HEK293 (cell line): ENCODE results near the gene AGBL3.

Experiments used
- CTCF ChIA-PET: fragments of 350-600 bp; formaldehyde crosslinking; extraction: SDS; loops from one replicate; lab custom pipeline; 2021; ENCODE audit warnings: antibody characterized with exemption; lab: Yijun Ruan, JAX
- POLR2A ChIA-PET: fragments of 300-600 bp; formaldehyde crosslinking; extraction: SDS; loops from one replicate; lab custom pipeline; 2020; ENCODE audit warnings: antibody characterized with exemption, inconsistent platforms; lab: Yijun Ruan, JAX
- H3K27ac ChIP-seq: fragments of 200-500 bp; sonication (Bioruptor generic); 2 replicates; pipeline ENCODE4 v1.5.1; 2014; ENCODE audit warnings: low read depth, low read length, control low read depth, inconsistent platforms; ENCODE audit errors: extremely low read depth
- H3K36me3 ChIP-seq, 2 experiments: fragments of 200-500 bp in 1 of 2; sonication (Bioruptor generic) in 1 of 2; 1 replicate in 1 of 2; 2 replicates in 1 of 2; pipeline ENCODE4 v1.5.1; 2014 to 2017; ENCODE audit warnings: inconsistent platforms in 2 of 2, low read length in 2 of 2; ENCODE audit not compliant: control insufficient read depth in 2 of 2, insufficient read depth in 1 of 2
- H3K4me1 ChIP-seq: fragments of 200-500 bp; sonication (Bioruptor generic); 2 replicates; pipeline ENCODE4 v1.5.1; 2014; ENCODE audit warnings: mild to moderate bottlenecking, low read length, inconsistent platforms; ENCODE audit not compliant: control insufficient read depth, insufficient read depth
- H3K4me3 ChIP-seq: 2 replicates; pipeline ENCODE4 v1.5.1; 2011; ENCODE audit warnings: low read depth, mild to moderate bottlenecking, control low read depth, low read length, moderate library complexity
- H3K9me3 ChIP-seq: fragments of 200-500 bp; sonication (Bioruptor generic); 2 replicates; pipeline ENCODE4 v1.5.1; 2014; ENCODE audit warnings: low read depth, low read length, inconsistent platforms; ENCODE audit not compliant: control insufficient read depth, insufficient read depth
- ATF2 ChIP-seq: fragments of 450-650 bp; formaldehyde crosslinking; IDR thresholded peaks from 2 replicates; pipeline ENCODE4 v1.5.1; 2016; ENCODE audit warnings: missing biosample characterization, missing genetic modification characterization, low read depth
- HOXC10 ChIP-seq: sonication (generic); formaldehyde crosslinking; IDR thresholded peaks from 2 replicates; pipeline ENCODE4 v1.8.1; 2023; ENCODE audit warnings: mild to moderate bottlenecking, missing genetic modification reagents
- KLF1 ChIP-seq: fragments of 450-650 bp; formaldehyde crosslinking; IDR thresholded peaks from 2 replicates; pipeline ENCODE4 v1.5.1; 2016; ENCODE audit warnings: missing biosample characterization, missing genetic modification characterization
- KLF7 ChIP-seq: fragments of 450-650 bp; formaldehyde crosslinking; IDR thresholded peaks from 2 replicates; pipeline ENCODE4 v1.5.1; 2016; ENCODE audit warnings: missing biosample characterization, missing genetic modification characterization, borderline replicate concordance
- PRDM10 ChIP-seq: fragments of 450-650 bp; formaldehyde crosslinking; IDR thresholded peaks from 2 replicates; pipeline ENCODE4 v1.5.1; 2016; ENCODE audit warnings: missing biosample characterization, missing genetic modification characterization
- SCRT1 ChIP-seq: fragments of 450-650 bp; formaldehyde crosslinking; IDR thresholded peaks from 2 replicates; pipeline ENCODE4 v1.5.1; 2016; ENCODE audit warnings: missing biosample characterization, missing genetic modification characterization, borderline replicate concordance
- ZBTB17 ChIP-seq: fragments of 450-650 bp; formaldehyde crosslinking; IDR thresholded peaks from 2 replicates; pipeline ENCODE4 v1.5.1; 2016; ENCODE audit warnings: missing biosample characterization, missing genetic modification characterization
- ZFP37 ChIP-seq: fragments of 450-650 bp; formaldehyde crosslinking; IDR thresholded peaks from 2 replicates; pipeline ENCODE4 v1.5.1; 2016; ENCODE audit warnings: missing biosample characterization, missing genetic modification characterization
- ZNF155 ChIP-seq: fragments of 450-650 bp; formaldehyde crosslinking; IDR thresholded peaks from 2 replicates; pipeline ENCODE4 v1.5.1; 2016; ENCODE audit warnings: missing biosample characterization, missing genetic modification characterization
- ZNF23 ChIP-seq: fragments of 450-650 bp; formaldehyde crosslinking; IDR thresholded peaks from 2 replicates; pipeline ENCODE4 v1.5.1; 2016; ENCODE audit warnings: missing biosample characterization, missing genetic modification characterization, borderline replicate concordance
- ZNF366 ChIP-seq: fragments of 450-650 bp; formaldehyde crosslinking; conservative IDR thresholded peaks from 2 replicates; pipeline ENCODE4 v1.5.1; 2016; ENCODE audit warnings: missing biosample characterization, missing genetic modification characterization
- ZNF37A ChIP-seq: fragments of 450-650 bp; IDR thresholded peaks from 2 replicates; pipeline ENCODE4 v1.5.1; 2018; ENCODE audit warnings: missing biosample characterization, missing genetic modification characterization
- ZNF510 ChIP-seq: fragments of 450-650 bp; formaldehyde crosslinking; IDR thresholded peaks from 2 replicates; pipeline ENCODE4 v1.5.1; 2018; ENCODE audit warnings: mild to moderate bottlenecking, missing genetic modification characterization, missing biosample characterization; ENCODE audit not compliant: insufficient replicate concordance
- ZNF707 ChIP-seq: fragments of 450-650 bp; formaldehyde crosslinking; IDR thresholded peaks from 2 replicates; pipeline ENCODE4 v1.5.1; 2016; ENCODE audit warnings: missing biosample characterization, missing genetic modification characterization
- ZNF747 ChIP-seq: fragments of 450-650 bp; formaldehyde crosslinking; IDR thresholded peaks from 2 replicates; pipeline ENCODE4 v1.5.1; 2016; ENCODE audit warnings: missing biosample characterization, missing genetic modification characterization
- ZSCAN23 ChIP-seq: fragments of 450-650 bp; formaldehyde crosslinking; IDR thresholded peaks from 2 replicates; pipeline ENCODE4 v1.5.1; 2016; ENCODE audit warnings: missing biosample characterization, missing genetic modification characterization
- ZSCAN4 ChIP-seq: fragments of 450-650 bp; formaldehyde crosslinking; IDR thresholded peaks from 2 replicates; pipeline ENCODE4 v1.5.1; 2017; ENCODE audit warnings: missing biosample characterization, missing genetic modification characterization
- TF ChIP-seq, protein P1 (sequence below): fragments of 450-650 bp; formaldehyde crosslinking; IDR thresholded peaks from 2 replicates; pipeline ENCODE4 v1.5.1; 2016; ENCODE audit warnings: missing biosample characterization, missing genetic modification characterization

Gene AGBL3

GRCh38 chr7:134949171-134949570, 37.1 kb upstream of the AGBL3 start:
- POLR2A ChIA-PET: no interaction called here

More at GRCh38 chr7:134949171-134949570, 37.1 kb upstream of the AGBL3 start:
- CTCF ChIA-PET: no interaction called here
- H3K4me1 ChIP-seq: no peaks in the 10 kb centered on the region
- TF ChIP-seq ZSCAN23 (no peak), ZNF510 (tag by site-specific recombination) (no peak), ZNF155 (tag by site-specific recombination) (no peak), ZNF23 (tag by site-specific recombination) (no peak), KLF1 (tag by site-specific recombination) (no peak), ZNF366 (tag by site-specific recombination) (no peak), SCRT1 (tag by site-specific recombination) (no peak), KLF7 (tag by site-specific recombination) (no peak), PRDM10 (tag by site-specific recombination) (no peak), ZBTB17 (tag by site-specific recombination) (no peak), ZNF747 (tag by site-specific recombination) (no peak), ATF2 (tag by site-specific recombination) (no peak), ZFP37 (no peak), ZNF707 (tag by site-specific recombination) (no peak), ZSCAN4 (tag by site-specific recombination) (no peak), HOXC10 (no peak), ZNF37A (tag by site-specific recombination) (no peak)
- TF ChIP-seq, protein P1, sequence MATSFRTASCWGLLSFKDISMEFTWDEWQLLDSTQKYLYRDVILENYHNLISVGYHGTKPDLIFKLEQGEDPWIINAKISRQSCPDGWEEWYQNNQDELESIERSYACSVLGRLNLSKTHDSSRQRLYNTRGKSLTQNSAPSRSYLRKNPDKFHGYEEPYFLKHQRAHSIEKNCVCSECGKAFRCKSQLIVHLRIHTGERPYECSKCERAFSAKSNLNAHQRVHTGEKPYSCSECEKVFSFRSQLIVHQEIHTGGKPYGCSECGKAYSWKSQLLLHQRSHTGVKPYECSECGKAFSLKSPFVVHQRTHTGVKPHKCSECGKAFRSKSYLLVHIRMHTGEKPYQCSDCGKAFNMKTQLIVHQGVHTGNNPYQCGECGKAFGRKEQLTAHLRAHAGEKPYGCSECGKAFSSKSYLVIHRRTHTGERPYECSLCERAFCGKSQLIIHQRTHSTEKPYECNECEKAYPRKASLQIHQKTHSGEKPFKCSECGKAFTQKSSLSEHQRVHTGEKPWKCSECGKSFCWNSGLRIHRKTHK: no peak
- no peak overlapping the region for H3K27ac ChIP-seq
- no peaks in the 10 kb centered on the region for H3K9me3 ChIP-seq
- peaks cover 10 to 48% of the 10 kb centered on the region in 2 experiments for H3K36me3 ChIP-seq
- no peak overlapping the region for H3K4me3 ChIP-seq
